ENCODE data around the gene RASA3.
"Not testable (repeated sequence)": the region's sequence is repeated elsewhere in the genome, so short reads cannot be mapped to it uniquely, and the experiment has no call there.

GRCh38 chr13:114126086-114126485 is 6.3 kb downstream of the RASA3 start:
- TF ChIP-seq POLR2A, CTCF (IDR thresholded peaks at IDR 0.05): not testable (repeated sequence)

Data from right lobe of liver (tissue), 4 donors.